ENCODE results near the gene SRCAP. TPM values are rescaled to one million over a fixed set of nuclear protein-coding genes. Genes with fewer than 3 reads are reported as not detected.
"Not testable (repeated sequence)": the region's sequence is repeated elsewhere in the genome, so short reads cannot be mapped to it uniquely, and the experiment has no call there.

The SRCAP gene
- total RNA-seq, 1 experiment from 2014 or later = 6.9 TPM

DNA sequence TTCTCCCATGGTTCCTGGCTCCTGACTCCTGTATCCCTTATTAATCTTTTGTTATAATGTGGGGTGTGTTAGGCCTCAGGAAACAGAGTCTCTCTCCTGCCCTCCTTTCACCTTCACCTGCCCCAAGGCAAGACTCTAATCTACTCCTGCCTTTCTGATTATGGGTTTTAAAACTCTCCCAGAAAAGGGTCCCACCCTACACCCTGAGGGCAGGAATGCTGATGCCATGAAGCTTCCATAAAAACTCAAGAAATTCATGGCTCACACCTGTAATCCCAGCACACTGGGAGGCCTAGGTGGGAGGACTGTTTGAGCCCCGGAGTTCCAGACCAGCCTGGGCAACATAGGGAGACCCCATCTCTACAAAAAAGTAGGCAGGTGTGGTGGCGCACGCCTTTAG, 18.6 kb upstream of the SRCAP start:
- DNase-seq = no peak
- H3K36me3 ChIP-seq = no peaks in the 10 kb centered on the region
- no peaks in the 10 kb centered on the region for H3K27me3 ChIP-seq
- H3K4me3 ChIP-seq = no peak overlapping the region
- no peaks in the 10 kb centered on the region for H3K9me3 ChIP-seq

DNA sequence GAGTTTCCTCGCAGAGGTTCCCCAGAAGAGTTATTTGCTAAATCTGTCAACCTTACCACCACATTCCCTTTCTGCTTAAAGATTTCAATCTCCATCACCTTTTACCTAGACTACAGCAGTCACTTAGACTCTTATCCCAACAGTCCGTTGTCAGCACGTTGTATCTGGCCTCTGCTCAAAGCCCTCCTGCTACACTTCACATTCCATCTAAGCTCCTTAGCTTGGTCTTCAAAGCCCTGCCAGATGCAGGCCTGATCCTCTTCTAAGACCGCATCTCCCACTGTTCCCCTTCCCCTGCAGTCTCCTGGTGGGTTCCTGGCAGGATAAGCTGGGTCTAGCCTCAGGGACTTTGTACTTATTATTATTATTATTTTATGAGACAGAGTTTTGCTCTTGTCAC, 10.3 kb upstream of the SRCAP start:
- Histone ChIP-seq H3K27me3 (no peaks in the 10 kb centered on the region), H3K4me3 (no peak overlapping the region), H3K36me3 (no peaks in the 10 kb centered on the region)

GRCh38 chr16:30691907-30692306, 7.1 kb upstream of the SRCAP start:
- no peak overlapping the region for H3K4me3 ChIP-seq
- H3K9me3 ChIP-seq = no peaks in the 10 kb centered on the region
- DNase-seq = no peak
- H3K36me3 ChIP-seq = no peaks in the 10 kb centered on the region
- no peaks in the 10 kb centered on the region for H3K27me3 ChIP-seq

More for the DNA sequence above, 10.3 kb upstream of the SRCAP start:
- no peaks in the 10 kb centered on the region for H3K9me3 ChIP-seq
- DNase-seq = no peak

DNA sequence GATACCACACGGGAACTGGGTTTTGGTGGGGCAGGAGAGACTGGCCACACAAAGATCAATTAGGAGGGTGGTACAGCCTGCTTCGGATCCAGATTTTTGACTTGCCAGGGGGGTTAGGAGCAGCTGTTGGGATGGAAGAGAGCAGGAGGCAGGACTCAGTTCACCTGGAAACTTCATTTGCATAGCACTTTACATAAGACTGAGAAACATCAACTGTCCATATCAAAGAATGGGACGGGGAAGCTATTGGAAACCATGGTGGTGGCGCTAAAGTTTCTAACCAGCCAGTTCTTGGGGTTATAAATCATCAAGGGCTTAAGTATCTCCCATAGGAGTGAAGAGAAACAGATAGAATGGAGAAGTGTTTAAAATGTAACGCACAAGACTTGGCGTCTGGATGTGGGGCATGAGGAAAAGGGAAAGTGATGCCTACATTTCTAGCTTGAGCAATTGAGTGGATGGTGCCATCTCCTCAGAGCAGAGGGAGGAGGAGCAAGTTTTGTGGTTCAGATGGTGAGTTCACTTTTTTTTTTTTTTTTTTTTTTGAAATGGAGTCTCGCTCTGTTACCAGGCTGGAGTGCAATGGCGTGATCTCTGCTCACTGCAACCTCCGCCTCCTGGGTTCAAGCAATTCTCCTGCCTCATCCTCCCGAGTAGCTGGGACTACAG, 6.4 kb upstream of the SRCAP start:
- DNase-seq = no peak
- Histone ChIP-seq H3K27me3 (no peaks in the 10 kb centered on the region), H3K36me3 (no peaks in the 10 kb centered on the region), H3K4me3 (no peak overlapping the region), H3K9me3 (no peaks in the 10 kb centered on the region)

DNA sequence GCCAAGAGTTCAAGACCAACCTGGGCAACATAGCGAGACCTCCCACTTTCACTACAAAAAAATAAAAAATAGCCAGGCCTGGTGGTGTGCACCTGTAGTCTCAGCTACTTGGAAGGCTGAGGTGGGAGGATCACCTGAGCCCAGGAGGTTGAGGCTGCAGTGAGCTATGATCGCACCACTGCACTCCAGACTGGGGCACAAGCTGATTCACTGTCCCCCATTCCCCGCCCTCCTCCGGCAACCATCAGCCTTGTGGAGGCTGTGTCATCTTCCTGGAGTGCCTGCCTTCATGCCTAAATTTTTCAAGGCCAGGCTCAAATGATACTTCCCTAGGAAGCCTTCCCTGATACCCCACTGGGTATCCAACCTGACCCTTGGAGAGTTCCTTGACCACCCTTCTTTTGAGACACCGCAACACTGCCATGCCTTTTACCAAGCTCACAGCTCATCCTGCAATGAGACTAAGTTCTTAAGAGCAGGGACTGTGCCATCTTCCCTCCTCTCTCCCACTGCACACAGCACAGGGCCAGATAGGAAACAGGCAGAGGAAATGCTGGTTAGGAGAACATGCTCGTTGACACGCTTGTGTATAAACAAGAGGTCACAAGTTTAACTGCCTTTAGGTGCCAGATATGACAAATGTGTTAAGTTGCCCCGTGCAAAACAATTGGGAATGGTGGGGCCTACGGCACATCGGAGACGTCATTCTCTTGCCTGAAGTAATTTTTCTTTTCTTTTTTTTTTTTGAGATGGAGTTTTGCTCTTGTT, 3.9 kb upstream of the SRCAP start:
- Histone ChIP-seq H3K27me3 (no peaks in the 10 kb centered on the region), H3K9me3 (no peaks in the 10 kb centered on the region), H3K4me3 (no peak overlapping the region), H3K36me3 (peaks cover 16% of the 10 kb centered on the region)
- no peak for DNase-seq

DNA sequence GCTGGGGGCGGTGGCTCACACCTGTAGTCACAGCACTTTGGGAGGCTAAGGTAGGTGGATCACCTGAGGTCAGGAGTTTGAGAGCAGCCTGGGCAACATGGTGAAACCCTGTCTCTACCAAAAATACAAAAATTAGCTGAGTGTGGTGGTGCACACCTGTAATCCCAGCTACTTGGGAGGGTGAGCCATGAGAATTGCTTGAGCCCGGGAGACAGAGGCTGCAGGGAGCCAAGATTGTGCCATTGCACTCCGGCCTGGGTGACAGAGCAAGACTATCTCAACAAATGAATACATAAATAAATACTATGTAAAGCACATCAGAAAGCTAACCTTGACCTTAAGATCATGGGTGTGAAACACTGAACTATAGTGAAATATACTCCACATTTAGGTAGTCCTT, 2.3 kb upstream of the SRCAP start:
- not testable (repeated sequence) for H3K9me3 ChIP-seq, DNase-seq, H3K27me3 ChIP-seq, H3K4me3 ChIP-seq
- H3K36me3 ChIP-seq = peaks cover 32% of the 10 kb centered on the region

GRCh38 chr16:30697264-30698138, 1.5 kb upstream of the SRCAP start:
- Histone ChIP-seq H3K36me3 (peaks cover 38% of the 10 kb centered on the region), H3K9me3 (no peaks in the 10 kb centered on the region), H3K27me3 (no peaks in the 10 kb centered on the region), H3K4me3 (peak overlapping the region; percentile 98)
- DNase-seq = peak; percentile 99

DNA sequence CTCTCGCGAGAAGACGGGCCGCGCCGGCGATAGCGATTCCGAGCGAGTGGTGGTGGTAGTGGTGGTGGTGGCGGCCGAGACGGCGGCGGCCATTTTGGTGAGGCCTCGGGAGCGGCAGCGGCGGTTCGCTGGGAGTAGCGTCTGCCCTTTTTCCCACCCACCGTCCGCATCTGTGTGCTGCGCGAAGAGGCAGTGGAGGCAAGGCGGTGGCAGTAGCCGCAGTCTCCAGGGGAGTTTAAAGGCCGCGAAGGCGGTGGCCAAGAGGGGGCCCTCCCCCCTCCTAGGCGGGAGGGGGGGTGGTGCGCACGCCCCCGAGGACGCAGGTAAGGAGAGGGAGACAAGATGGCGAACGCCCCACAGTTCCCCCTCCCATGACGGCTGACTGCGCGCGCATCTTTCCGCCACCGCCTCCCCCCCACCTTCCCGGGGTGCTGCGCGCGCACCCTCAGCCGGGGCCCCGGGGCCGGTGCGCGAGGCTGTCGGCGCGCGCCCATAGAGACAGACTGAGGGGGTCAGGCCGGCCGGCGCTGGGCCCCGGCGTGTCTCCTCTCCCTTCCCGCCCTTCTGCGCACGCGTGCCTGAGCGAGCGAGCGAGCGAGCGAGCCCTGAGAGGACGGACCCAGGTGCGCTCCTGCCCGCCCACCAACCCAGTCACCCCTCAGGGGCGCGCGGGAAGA, 694 bp upstream of the SRCAP start:
- no peaks in the 10 kb centered on the region for H3K9me3 ChIP-seq
- peak overlapping the region; percentile 98 for H3K4me3 ChIP-seq
- DNase-seq = peak; percentile 88
- H3K36me3 ChIP-seq = peaks cover 46% of the 10 kb centered on the region
- no peaks in the 10 kb centered on the region for H3K27me3 ChIP-seq

- H3K9me3 ChIP-seq = no peaks in the 10 kb centered on the region
Observed at GRCh38 chr16:30699615-30700099, 686 bp downstream of the SRCAP start.

DNA sequence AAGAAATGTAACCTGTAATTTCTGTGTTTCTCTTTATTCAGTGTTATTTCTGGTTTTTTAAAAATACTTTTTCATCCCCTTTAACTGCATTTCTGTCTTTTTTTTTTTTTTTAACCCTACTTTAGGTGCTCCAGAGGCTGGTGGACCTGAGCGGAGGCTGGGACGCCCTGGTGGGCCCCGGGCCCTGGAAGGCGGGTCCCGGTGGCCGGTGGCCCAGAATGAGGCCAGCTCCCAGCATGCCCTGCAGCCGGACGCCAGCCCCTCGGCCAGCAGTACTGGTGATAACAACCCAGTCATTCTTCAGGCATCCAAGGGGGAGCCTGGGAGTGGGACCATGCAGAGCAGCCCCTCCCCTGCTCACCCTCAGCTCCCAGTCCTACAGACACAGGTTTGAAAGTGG, 1.5 kb downstream of the SRCAP start:
- Histone ChIP-seq H3K27me3 (no peaks in the 10 kb centered on the region), H3K9me3 (no peaks in the 10 kb centered on the region), H3K36me3 (peaks cover 68% of the 10 kb centered on the region), H3K4me3 (no peak overlapping the region)
- DNase-seq = peak; percentile 24

More at GRCh38 chr16:30699615-30700099, 686 bp downstream of the SRCAP start:
- Histone ChIP-seq H3K4me3 (peak overlapping the region; percentile 98), H3K36me3 (peaks cover 60% of the 10 kb centered on the region), H3K27me3 (no peaks in the 10 kb centered on the region)
- DNase-seq = no peak

GRCh38 chr16:30700971-30701370, 2.0 kb downstream of the SRCAP start:
- Histone ChIP-seq H3K27me3 (no peaks in the 10 kb centered on the region), H3K36me3 (peaks cover 73% of the 10 kb centered on the region), H3K4me3 (no peak overlapping the region), H3K9me3 (no peaks in the 10 kb centered on the region)
- no peak for DNase-seq

DNA sequence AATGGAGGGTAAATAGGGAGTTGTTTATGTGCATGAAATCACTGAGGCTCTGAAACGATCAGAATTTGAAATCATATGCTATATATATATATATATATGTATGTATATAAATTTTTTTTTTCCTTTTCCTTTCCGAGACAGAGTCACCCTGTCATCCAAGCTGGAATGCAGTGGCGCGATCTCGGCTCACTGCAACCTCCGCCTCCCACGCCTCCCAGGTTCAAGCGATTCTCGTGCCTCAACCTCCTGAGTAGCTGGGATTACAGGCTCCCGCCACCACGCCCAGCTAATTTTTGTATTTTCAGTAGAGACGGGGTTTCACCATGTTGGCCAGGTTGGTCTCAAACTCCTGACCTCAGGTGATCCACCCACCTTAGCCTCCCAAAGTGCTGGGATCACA, 4.1 kb downstream of the SRCAP start:
- not testable (repeated sequence) for H3K9me3 ChIP-seq, DNase-seq, H3K4me3 ChIP-seq, H3K27me3 ChIP-seq
- peaks cover 93% of the 10 kb centered on the region for H3K36me3 ChIP-seq

DNA sequence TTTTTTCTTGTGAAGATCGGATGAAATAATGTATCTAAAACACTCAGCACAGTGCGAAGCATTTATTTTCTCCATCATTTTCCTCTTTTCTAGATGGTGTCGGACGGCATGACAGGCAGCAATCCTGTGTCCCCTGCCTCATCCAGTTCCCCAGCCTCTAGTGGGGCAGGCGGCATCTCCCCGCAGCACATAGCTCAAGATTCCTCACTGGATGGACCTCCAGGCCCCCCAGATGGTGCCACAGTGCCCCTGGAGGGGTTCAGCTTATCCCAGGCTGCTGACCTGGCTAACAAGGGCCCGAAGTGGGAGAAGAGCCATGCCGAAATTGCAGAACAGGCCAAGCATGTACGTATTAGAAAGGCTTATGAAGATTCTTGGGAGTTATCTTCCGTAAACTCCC, 5.0 kb downstream of the SRCAP start:
- Histone ChIP-seq H3K9me3 (no peaks in the 10 kb centered on the region), H3K36me3 (peaks cover 98% of the 10 kb centered on the region), H3K27me3 (no peaks in the 10 kb centered on the region), H3K4me3 (no peak overlapping the region)
- DNase-seq = no peak

GRCh38 chr16:30706046-30706445, 7.1 kb downstream of the SRCAP start:
- no peaks in the 10 kb centered on the region for H3K27me3 ChIP-seq
- peaks cover 98% of the 10 kb centered on the region for H3K36me3 ChIP-seq
- DNase-seq = no peak
- no peak overlapping the region for H3K4me3 ChIP-seq
- no peaks in the 10 kb centered on the region for H3K9me3 ChIP-seq

DNA sequence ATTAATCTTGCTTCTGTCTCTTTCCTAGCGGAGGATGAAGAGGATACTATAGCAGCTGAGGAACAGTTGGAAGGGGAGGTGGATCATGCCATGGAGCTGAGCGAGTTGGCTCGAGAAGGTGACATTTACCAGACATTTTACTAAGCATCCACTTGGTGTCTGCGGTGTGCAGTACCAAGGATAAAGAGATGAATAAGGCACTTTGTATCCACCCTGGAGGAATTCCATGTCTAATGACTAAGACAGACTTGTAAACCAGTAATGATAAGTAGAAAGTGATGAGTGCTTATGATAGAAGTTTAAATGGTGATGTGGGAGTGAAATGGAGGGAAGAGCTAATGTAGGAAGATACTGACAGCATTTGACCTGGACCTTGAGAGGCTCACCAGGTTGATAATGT, 12.0 kb downstream of the SRCAP start:
- Histone ChIP-seq H3K27me3 (no peaks in the 10 kb centered on the region), H3K36me3 (peaks cover 98% of the 10 kb centered on the region), H3K9me3 (no peaks in the 10 kb centered on the region), H3K4me3 (no peak overlapping the region)
- DNase-seq = no peak

DNA sequence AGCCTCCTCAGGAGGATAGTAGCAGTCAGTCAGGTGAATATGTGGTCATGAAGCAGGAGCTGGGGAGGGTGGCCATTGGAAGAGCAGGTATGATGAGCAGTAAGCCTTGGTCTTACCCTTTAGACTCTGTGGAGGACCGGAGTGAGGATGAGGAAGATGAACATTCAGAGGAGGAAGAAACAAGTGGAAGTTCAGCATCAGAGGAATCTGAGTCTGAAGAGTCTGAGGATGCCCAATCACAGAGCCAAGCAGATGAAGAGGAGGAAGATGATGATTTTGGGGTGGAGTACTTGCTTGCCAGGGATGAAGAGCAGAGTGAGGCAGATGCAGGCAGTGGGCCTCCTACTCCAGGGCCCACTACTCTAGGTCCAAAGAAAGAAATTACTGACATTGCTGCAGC, 12.7 kb downstream of the SRCAP start:
- peaks cover 98% of the 10 kb centered on the region for H3K36me3 ChIP-seq
- H3K9me3 ChIP-seq = no peaks in the 10 kb centered on the region
- H3K4me3 ChIP-seq = no peak overlapping the region
- no peak for DNase-seq
- no peaks in the 10 kb centered on the region for H3K27me3 ChIP-seq

All from MG63 (cell line).